AG10803 (cell line): Measurements from ENCODE around the gene SRBD1.

ENCODE experiments used
- DNase-seq: peaks from one replicate; pipeline ENCODE4 v3.0.0; 2010; ENCODE audit warnings: low read depth
- H3K4me3 ChIP-seq: 2 replicates; pipeline ENCODE4 v1.5.1; 2011; ENCODE audit warnings: mild to moderate bottlenecking, low read length, control low read depth
- TF ChIP-seq, protein P1 (sequence below): conservative IDR thresholded peaks from 2 replicates; pipeline ENCODE4 v1.5.1; 2011; ENCODE audit warnings: mild to moderate bottlenecking, low read length, control low read depth, inconsistent platforms

SRBD1 gene

DNA sequence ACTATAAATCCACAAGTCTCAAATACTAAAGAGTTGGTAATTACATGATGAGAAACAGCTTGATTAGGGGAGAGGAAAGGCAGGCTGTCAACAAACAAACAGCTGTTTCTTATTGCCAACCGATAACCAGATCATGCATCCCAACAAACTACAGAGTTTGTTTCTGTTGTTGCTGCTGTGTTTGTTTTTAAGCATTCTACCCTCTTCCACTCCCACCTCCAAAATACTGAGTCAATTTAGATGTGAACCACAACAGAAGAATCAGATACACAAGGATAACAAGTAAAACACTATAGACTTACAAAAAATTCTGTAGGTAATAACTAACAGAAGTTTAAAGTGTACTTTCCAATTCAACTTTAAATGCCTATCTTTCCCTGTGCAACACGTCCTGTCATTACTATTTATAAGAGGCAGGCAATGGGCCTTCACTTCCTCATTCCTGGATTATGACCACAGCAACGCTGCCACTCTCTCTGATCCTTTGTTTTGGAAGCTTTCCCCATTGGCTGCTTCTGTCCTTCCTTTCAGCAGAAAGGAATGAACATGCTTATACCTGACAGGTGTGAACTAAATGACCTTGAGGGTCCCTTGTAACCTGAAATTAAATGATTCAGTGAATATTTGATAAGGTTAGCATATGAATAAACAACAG is 152.0 kb downstream of the SRBD1 start:
- DNase-seq: peak; percentile 76
- TF ChIP-seq, protein P1, sequence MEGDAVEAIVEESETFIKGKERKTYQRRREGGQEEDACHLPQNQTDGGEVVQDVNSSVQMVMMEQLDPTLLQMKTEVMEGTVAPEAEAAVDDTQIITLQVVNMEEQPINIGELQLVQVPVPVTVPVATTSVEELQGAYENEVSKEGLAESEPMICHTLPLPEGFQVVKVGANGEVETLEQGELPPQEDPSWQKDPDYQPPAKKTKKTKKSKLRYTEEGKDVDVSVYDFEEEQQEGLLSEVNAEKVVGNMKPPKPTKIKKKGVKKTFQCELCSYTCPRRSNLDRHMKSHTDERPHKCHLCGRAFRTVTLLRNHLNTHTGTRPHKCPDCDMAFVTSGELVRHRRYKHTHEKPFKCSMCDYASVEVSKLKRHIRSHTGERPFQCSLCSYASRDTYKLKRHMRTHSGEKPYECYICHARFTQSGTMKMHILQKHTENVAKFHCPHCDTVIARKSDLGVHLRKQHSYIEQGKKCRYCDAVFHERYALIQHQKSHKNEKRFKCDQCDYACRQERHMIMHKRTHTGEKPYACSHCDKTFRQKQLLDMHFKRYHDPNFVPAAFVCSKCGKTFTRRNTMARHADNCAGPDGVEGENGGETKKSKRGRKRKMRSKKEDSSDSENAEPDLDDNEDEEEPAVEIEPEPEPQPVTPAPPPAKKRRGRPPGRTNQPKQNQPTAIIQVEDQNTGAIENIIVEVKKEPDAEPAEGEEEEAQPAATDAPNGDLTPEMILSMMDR: no peak
- H3K4me3 ChIP-seq: no peak overlapping the region

DNA sequence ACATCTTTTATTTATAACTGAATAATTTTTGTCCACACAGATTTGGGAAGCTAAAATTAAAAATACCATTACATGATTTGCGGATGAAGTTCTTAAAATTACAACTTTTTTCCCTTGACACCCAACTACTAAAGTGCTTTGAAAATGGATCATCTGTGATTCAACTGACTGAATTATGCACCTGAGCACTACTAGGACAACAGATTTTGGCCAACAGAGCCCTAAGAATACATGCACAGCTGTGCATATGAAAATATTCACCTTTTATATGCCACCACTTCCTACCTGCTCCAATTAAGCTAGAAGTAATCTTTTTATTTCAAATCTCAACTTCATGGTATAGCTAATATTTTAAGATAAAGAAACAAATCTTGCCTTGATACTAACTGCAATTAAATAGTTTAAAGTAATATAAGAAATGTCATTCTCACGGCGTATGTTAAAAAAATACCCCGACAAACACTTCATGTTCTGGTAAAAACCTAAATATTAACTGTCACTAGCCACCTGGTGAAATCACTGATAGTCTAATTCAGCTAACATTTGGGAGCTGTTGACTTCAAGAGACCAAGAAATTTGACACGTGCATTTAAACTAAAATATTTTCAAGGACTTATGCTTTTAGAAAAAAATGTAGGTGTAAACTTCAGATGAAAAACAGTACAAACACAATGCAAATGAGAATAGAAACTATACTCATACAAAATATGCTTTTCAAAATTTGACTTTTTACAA is 153.7 kb downstream of the SRBD1 start:
- DNase-seq: no peak
- TF ChIP-seq, protein P1: no peak
- no peak overlapping the region for H3K4me3 ChIP-seq

DNA sequence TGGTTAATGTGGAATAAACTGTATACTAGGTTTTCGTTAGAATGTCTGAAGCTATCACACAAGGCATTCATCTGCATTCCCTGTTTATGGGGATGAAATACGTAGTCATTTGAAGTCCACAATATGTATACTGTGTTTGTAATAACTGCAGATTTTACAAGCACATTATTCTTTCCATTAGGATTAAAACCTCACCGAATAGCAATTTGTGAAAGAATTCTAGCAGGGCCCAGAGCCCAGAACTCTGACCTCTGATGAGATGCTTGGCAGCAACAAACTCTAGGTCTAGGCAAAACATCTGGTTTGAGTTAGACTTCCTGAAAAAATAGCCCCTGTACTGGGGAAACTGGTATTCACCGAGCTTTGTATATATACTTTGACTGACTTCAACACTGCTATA is 158.2 kb downstream of the SRBD1 start:
- TF ChIP-seq, protein P1: no peak
- DNase-seq: peak; percentile 95
- no peak overlapping the region for H3K4me3 ChIP-seq

DNA sequence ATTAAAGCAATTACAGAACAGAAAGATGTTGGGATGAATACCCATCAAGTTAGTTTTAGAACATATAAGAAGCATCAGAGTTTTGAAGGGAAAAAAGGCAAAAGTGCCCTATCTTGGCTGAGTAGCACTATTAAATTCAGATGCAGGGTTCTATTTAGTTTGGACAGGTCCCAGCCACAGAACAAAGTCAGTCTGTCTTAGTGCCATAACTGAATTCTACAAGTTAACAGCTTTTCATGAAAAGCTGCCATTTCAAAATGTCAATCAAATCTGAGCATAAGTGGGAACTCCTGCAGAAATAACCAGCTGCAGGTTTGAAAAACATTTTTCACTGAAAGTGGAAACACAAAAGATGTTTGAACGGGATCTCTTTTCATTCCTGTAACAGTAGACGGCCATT is 160.4 kb downstream of the SRBD1 start:
- H3K4me3 ChIP-seq: no peak overlapping the region
- TF ChIP-seq, protein P1: no peak
- DNase-seq: no peak

DNA sequence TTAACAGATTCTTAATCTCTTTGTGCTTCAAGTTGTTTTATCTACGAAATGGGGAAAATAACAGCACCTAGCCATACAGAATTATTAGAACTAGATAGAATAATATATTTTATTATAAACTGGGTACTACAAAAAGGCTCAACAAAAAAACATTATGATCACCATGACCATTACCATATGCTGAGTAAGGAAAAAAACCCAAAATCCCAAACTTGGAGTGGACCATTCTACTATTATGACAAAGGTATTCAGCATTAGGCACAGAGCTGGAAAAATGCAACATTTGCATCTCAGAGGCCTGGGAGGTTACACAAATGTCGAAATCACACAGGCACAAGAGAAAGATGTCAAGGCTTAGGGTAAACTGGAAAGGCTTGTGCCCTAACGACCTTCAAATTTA is 162.8 kb downstream of the SRBD1 start:
- no peak overlapping the region for H3K4me3 ChIP-seq
- peak; percentile 5 for DNase-seq

DNA sequence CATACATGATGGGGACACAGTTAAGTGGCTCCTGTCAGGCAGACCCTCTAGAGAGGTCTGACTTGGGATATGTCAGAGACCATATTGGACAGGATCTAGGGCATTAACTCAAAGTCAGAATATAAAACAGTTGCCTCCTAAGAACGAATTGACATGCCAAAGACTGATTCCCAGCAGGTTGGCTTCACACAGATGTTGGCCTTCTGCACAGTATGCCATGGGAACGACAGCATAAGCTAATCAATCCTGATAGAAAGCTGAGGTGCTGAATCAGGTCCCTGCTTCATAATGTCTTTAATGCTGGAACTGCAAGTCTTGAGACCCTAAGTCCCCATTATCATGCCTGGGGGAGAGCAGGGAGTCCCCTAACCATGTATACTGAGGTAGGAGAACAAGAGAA is 165.1 kb downstream of the SRBD1 start:
- TF ChIP-seq, protein P1: no peak
- DNase-seq: no peak
- no peak overlapping the region for H3K4me3 ChIP-seq

More for the DNA sequence above, 162.8 kb downstream of the SRBD1 start:
- TF ChIP-seq, protein P1: no peak

DNA sequence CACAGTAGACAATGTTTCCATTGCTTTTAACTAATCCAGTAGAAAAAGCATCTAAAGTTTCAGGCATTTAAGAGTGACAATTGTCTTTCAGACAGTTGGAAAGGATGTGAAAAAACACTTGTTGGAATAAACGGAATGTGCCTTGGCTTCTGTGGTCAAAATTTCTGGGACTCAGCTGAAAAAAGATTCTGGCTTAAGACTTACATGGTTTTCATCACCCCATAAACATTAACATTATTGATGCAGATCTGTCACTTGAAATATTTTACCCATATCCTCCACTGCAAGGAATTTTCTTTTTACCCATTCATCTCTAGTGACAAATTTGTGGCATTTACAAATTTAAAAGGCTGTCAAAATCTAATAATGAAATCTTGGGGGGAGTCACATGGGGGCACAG is 166.0 kb downstream of the SRBD1 start:
- H3K4me3 ChIP-seq: no peak overlapping the region
- peak; percentile 92 for DNase-seq
- TF ChIP-seq, protein P1: no peak
